H4 (cell line): ENCODE measurements around the gene PDE9A. TPM values are rescaled to one million over a fixed set of nuclear protein-coding genes. Genes with fewer than 3 reads are reported as not detected.
"Not testable (repeated sequence)": the region's sequence is repeated elsewhere in the genome, so short reads cannot be mapped to it uniquely, and the experiment has no call there.

Experiments
- DNase-seq: peaks from one replicate; pipeline ENCODE4 v3.0.0-alpha.2; 2015; ENCODE audit warnings: low spot score
- total RNA-seq: library from RNA; depleted of rRNA; stranded (reverse); fragments of >200 nt; shearing (Covaris generic); gene quantifications from 2 replicates; pipeline ENCODE4 v1.2.3, GENCODE V29; 2014; rRNA removed

PDE9A gene
- 2.7 and 6.4 TPM in 2 replicates for total RNA-seq

GRCh38 chr21:42653231-42654061, at the start of gene PDE9A:
Gene PDE9A (plus strand): TSS chr21:42653621. CDS start chr21:42653815, 194 bp downstream.
- DNase-seq, result no peak

- DNase-seq, result no peak
Observed at GRCh38 chr21:42607102-42607501, 46.3 kb upstream of the PDE9A start.

- DNase-seq, result no peak
Observed at GRCh38 chr21:42607525-42608102, 45.8 kb upstream of the PDE9A start.

GRCh38 chr21:42608446-42608845, 45.0 kb upstream of the PDE9A start:
- DNase-seq, result no peak

- peak; percentile 43 for DNase-seq
Observed at GRCh38 chr21:42609811-42610210, 43.6 kb upstream of the PDE9A start.

- DNase-seq, result no peak
Observed at GRCh38 chr21:42611852-42612251, 41.6 kb upstream of the PDE9A start.

- DNase-seq, result no peak
Observed at GRCh38 chr21:42612390-42612789, 41.0 kb upstream of the PDE9A start.

GRCh38 chr21:42613756-42614155, 39.7 kb upstream of the PDE9A start:
- DNase-seq, result no peak

- DNase-seq, result no peak
Observed at GRCh38 chr21:42614396-42614795, 39.0 kb upstream of the PDE9A start.

GRCh38 chr21:42614811-42615351, 38.5 kb upstream of the PDE9A start:
- DNase-seq, result peak; percentile 48

- DNase-seq, result not testable (repeated sequence)
Observed at GRCh38 chr21:42615377-42615776, 38.0 kb upstream of the PDE9A start.

- no peak for DNase-seq
Observed at GRCh38 chr21:42615924-42616323, 37.5 kb upstream of the PDE9A start.

- no peak for DNase-seq
Observed at GRCh38 chr21:42616446-42616845, 37.0 kb upstream of the PDE9A start.

GRCh38 chr21:42616941-42617340, 36.5 kb upstream of the PDE9A start:
- DNase-seq, result no peak

GRCh38 chr21:42617486-42617885, 35.9 kb upstream of the PDE9A start:
- no peak for DNase-seq

- no peak for DNase-seq
Observed at GRCh38 chr21:42618707-42619102, 34.7 kb upstream of the PDE9A start.

- no peak for DNase-seq
Observed at GRCh38 chr21:42619166-42619565, 34.3 kb upstream of the PDE9A start.

- DNase-seq, result no peak
Observed at GRCh38 chr21:42619841-42620240, 33.6 kb upstream of the PDE9A start.

- DNase-seq, result no peak
Observed at GRCh38 chr21:42621166-42621818, 32.1 kb upstream of the PDE9A start.

GRCh38 chr21:42621819-42622177, 31.6 kb upstream of the PDE9A start:
- DNase-seq, result no peak

- no peak for DNase-seq
Observed at GRCh38 chr21:42622284-42622683, 31.1 kb upstream of the PDE9A start.

- no peak for DNase-seq
Observed at GRCh38 chr21:42623694-42624093, 29.7 kb upstream of the PDE9A start.
